ENCODE results near the gene LCN12.

Gene LCN12

GRCh38 chr9:136955943-136956335 is 3.9 kb downstream of the LCN12 start:
- ATAC-seq (replicated peaks) (no peak), DNase-seq (no peak)
- H3K27me3 Mint-ChIP-seq = peaks cover 6 to 16% of the 10 kb centered on the region in 2 donors
- no peak overlapping the region for H3K4me3 Mint-ChIP-seq
- H3K27ac Mint-ChIP-seq = no peak overlapping the region
- H3K4me1 Mint-ChIP-seq = no peaks in the 10 kb centered on the region
- peaks cover 6% of the 10 kb centered on the region in 2 donors for H3K9me3 Mint-ChIP-seq
- H3K36me3 Mint-ChIP-seq = peaks cover 3 to 5% of the 10 kb centered on the region in 2 donors

- H3K9me3 Mint-ChIP-seq = peaks cover 6% of the 10 kb centered on the region in 2 donors
- peaks cover 3 to 5% of the 10 kb centered on the region in 2 donors for H3K36me3 Mint-ChIP-seq
- no peak overlapping the region for H3K27ac Mint-ChIP-seq
- H3K4me1 Mint-ChIP-seq = no peaks in the 10 kb centered on the region
- DNase-seq (no peak), ATAC-seq (replicated peaks) (no peak)
- no peak overlapping the region for H3K4me3 Mint-ChIP-seq
- peaks cover 6 to 16% of the 10 kb centered on the region in 2 donors for H3K27me3 Mint-ChIP-seq
Measured at GRCh38 chr9:136956604-136957003, 4.5 kb downstream of the LCN12 start.

- DNase-seq = no peak
- Mint-ChIP-seq H3K27me3 (peaks cover 6 to 16% of the 10 kb centered on the region in 2 donors), H3K4me3 (no peak overlapping the region), H3K4me1 (no peaks in the 10 kb centered on the region), H3K27ac (no peak overlapping the region), H3K9me3 (peaks cover 6% of the 10 kb centered on the region in 2 donors), H3K36me3 (peaks cover 3 to 5% of the 10 kb centered on the region in 2 donors)
- no peak for ATAC-seq (replicated peaks)
Measured at GRCh38 chr9:136957461-136957860, 5.4 kb downstream of the LCN12 start.

- DNase-seq = no peak
- no peak overlapping the region for H3K27ac Mint-ChIP-seq
- no peak overlapping the region for H3K4me3 Mint-ChIP-seq
- H3K9me3 Mint-ChIP-seq = peaks cover 6% of the 10 kb centered on the region in 2 donors
- no peaks in the 10 kb centered on the region for H3K4me1 Mint-ChIP-seq
- peaks cover 3 to 5% of the 10 kb centered on the region in 2 donors for H3K36me3 Mint-ChIP-seq
- H3K27me3 Mint-ChIP-seq = peaks cover 7 to 16% of the 10 kb centered on the region in 2 donors
- ATAC-seq (replicated peaks) = no peak
Measured at GRCh38 chr9:136957901-136958300, 5.8 kb downstream of the LCN12 start.

GRCh38 chr9:136958473-136958872 is 6.4 kb downstream of the LCN12 start:
- Mint-ChIP-seq H3K4me3 (no peak overlapping the region), H3K9me3 (peaks cover 6% of the 10 kb centered on the region in 2 donors), H3K4me1 (no peaks in the 10 kb centered on the region), H3K27me3 (peaks cover 13 to 16% of the 10 kb centered on the region in 2 donors), H3K27ac (no peak overlapping the region), H3K36me3 (peaks cover 3 to 5% of the 10 kb centered on the region in 2 donors)
- ATAC-seq (replicated peaks) = no peak
- DNase-seq = no peak

- Mint-ChIP-seq H3K27ac (no peak overlapping the region), H3K36me3 (peaks cover 3 to 5% of the 10 kb centered on the region in 2 donors), H3K9me3 (peaks cover 6% of the 10 kb centered on the region in 2 donors), H3K4me3 (no peak overlapping the region), H3K27me3 (peaks cover 13 to 16% of the 10 kb centered on the region in 2 donors), H3K4me1 (no peaks in the 10 kb centered on the region)
- ATAC-seq (replicated peaks) = no peak
- no peak for DNase-seq
Measured at GRCh38 chr9:136958898-136959850, 7.1 kb downstream of the LCN12 start.

GRCh38 chr9:136960212-136960937 is 8.3 kb downstream of the LCN12 start:
- Mint-ChIP-seq H3K36me3 (peaks cover 3 to 5% of the 10 kb centered on the region in 2 donors), H3K4me1 (no peaks in the 10 kb centered on the region), H3K4me3 (no peak overlapping the region), H3K27ac (no peak overlapping the region), H3K27me3 (peaks cover 13 to 16% of the 10 kb centered on the region in 2 donors), H3K9me3 (peaks cover 6% of the 10 kb centered on the region in 2 donors)
- no peak for DNase-seq
- ATAC-seq (replicated peaks) = no peak

GRCh38 chr9:136960938-136961275 is 8.8 kb downstream of the LCN12 start:
- H3K27me3 Mint-ChIP-seq = peaks cover 17 to 20% of the 10 kb centered on the region in 2 donors
- H3K4me3 Mint-ChIP-seq = no peak overlapping the region
- no peak overlapping the region for H3K27ac Mint-ChIP-seq
- peaks cover 3 to 4% of the 10 kb centered on the region in 2 donors for H3K4me1 Mint-ChIP-seq
- no peak for DNase-seq
- ATAC-seq (replicated peaks) = no peak
- H3K9me3 Mint-ChIP-seq = peaks cover 6% of the 10 kb centered on the region in 2 donors
- peaks cover 3 to 5% of the 10 kb centered on the region in 2 donors for H3K36me3 Mint-ChIP-seq

- Mint-ChIP-seq H3K4me1 (peaks cover 7 to 10% of the 10 kb centered on the region in 2 donors), H3K27me3 (peaks cover 20% of the 10 kb centered on the region in 2 donors), H3K27ac (no peak overlapping the region), H3K4me3 (no peak overlapping the region), H3K36me3 (peaks cover 3 to 4% of the 10 kb centered on the region in 2 donors), H3K9me3 (peaks cover 4% of the 10 kb centered on the region in 2 donors)
- DNase-seq (no peak), ATAC-seq (replicated peaks) (no peak)
Measured at GRCh38 chr9:136961279-136962065, 9.4 kb downstream of the LCN12 start.

GRCh38 chr9:136962163-136962562 is 10.1 kb downstream of the LCN12 start:
- no peak for ATAC-seq (replicated peaks)
- H3K4me3 Mint-ChIP-seq = no peak overlapping the region
- no peak overlapping the region for H3K27ac Mint-ChIP-seq
- no peaks in the 10 kb centered on the region for H3K9me3 Mint-ChIP-seq
- H3K4me1 Mint-ChIP-seq = peaks cover 7 to 11% of the 10 kb centered on the region in 2 donors
- DNase-seq = no peak
- H3K27me3 Mint-ChIP-seq = peaks cover 18 to 20% of the 10 kb centered on the region in 2 donors
- peaks cover 0 to 3% of the 10 kb centered on the region in 2 donors for H3K36me3 Mint-ChIP-seq

GRCh38 chr9:136962701-136963248 is 10.7 kb downstream of the LCN12 start:
- Mint-ChIP-seq H3K27me3 (peaks cover 20% of the 10 kb centered on the region in 2 donors), H3K9me3 (no peaks in the 10 kb centered on the region), H3K36me3 (peaks cover 0 to 3% of the 10 kb centered on the region in 2 donors), H3K4me1 (peaks cover 7 to 11% of the 10 kb centered on the region in 2 donors), H3K4me3 (no peak overlapping the region), H3K27ac (no peak overlapping the region)
- DNase-seq (no peak), ATAC-seq (replicated peaks) (no peak)

GRCh38 chr9:136963341-136963740 is 11.3 kb downstream of the LCN12 start:
- H3K4me3 Mint-ChIP-seq = no peak overlapping the region
- H3K4me1 Mint-ChIP-seq = peaks cover 7 to 11% of the 10 kb centered on the region in 2 donors
- H3K9me3 Mint-ChIP-seq = no peaks in the 10 kb centered on the region
- peaks cover 0 to 3% of the 10 kb centered on the region in 2 donors for H3K36me3 Mint-ChIP-seq
- ATAC-seq (replicated peaks) (no peak), DNase-seq (no peak)
- no peak overlapping the region for H3K27ac Mint-ChIP-seq
- H3K27me3 Mint-ChIP-seq = peaks cover 20 to 24% of the 10 kb centered on the region in 2 donors

- Mint-ChIP-seq H3K27ac (no peak overlapping the region), H3K27me3 (peaks cover 18 to 23% of the 10 kb centered on the region in 2 donors), H3K36me3 (peaks cover 0 to 2% of the 10 kb centered on the region in 2 donors), H3K4me3 (no peak overlapping the region), H3K4me1 (peaks cover 7 to 11% of the 10 kb centered on the region in 2 donors), H3K9me3 (no peaks in the 10 kb centered on the region)
- no peak for ATAC-seq (replicated peaks)
- DNase-seq = no peak
Measured at GRCh38 chr9:136963751-136964150, 11.7 kb downstream of the LCN12 start.

Measured in stimulated activated naive B cell treated with anti-CD40 and anti-IgM and Interleukin-4, amounts not matched to agents 10 μg/mL and 1 μg/mL and 100 μg/mL, for 72 hours (primary cell).